Activated CD8-positive, alpha-beta memory T cell treated with anti-CD3 and anti-CD28 coated beads for 36 hours (primary cell): ENCODE data around the gene PLCXD1. TPM values are rescaled to one million over a fixed set of nuclear protein-coding genes. Genes with fewer than 3 reads are reported as not detected.
"Not testable (repeated sequence)": the region's sequence is repeated elsewhere in the genome, so short reads cannot be mapped to it uniquely, and the experiment has no call there.

Source experiments
- CTCF ChIA-PET: fragments of 350-600 bp; sonication (Branson Sonifier 250); formaldehyde crosslinking; loops from one replicate; lab custom pipeline; 2021; ENCODE audit warnings: antibody characterized with exemption; lab: Charles Lee
- POLR2A ChIA-PET: fragments of 350-600 bp; sonication (Branson Sonifier 250); formaldehyde crosslinking; loops from one replicate; lab custom pipeline; 2021; ENCODE audit warnings: antibody characterized with exemption; lab: Charles Lee
- total RNA-seq, 2 experiments: library from RNA; stranded (reverse); gene quantifications; one replicate each; pipeline ENCODE4 v1.2.3, GENCODE V29; 2021

PLCXD1 gene
- total RNA-seq, 2 experiments from 2014 or later = 31.2 to 36.4 TPM

DNA sequence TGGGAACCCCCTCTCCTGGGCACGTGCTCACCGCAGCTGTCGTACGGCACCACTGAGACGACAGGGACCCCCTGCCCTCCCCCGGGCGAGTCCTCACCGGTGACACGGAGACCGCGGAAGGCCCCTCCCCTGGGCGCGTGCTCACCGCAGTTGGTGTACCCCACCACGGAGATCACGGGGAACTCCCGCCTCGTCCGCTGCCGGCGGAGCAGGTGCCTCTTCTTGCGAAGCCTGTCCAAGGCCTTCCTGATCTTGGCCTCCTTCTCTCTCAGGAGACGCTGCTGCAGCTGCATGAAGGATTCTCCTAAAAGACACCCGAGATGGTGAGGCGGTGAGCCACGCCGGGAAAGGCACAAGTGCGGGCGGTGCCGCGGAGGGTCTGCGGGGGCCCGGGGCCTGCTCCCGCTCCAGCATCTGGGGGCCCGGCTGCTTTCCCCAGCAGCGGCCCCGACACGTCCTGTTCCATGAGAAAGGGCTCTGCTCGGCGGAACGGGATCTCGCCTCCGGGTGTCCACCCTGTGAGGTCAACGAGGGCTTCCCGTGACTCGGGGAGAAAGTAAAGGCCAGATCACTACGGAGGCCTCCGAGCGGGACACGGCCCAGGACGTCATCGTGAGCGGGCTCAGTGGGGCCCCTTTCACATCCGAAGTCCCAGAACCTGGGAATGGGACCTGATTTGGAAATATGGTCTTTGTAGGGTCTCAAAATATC lies 31.6 kb downstream of the PLCXD1 start:
- ChIA-PET POLR2A (no interaction called here), CTCF (no interaction called here)

DNA sequence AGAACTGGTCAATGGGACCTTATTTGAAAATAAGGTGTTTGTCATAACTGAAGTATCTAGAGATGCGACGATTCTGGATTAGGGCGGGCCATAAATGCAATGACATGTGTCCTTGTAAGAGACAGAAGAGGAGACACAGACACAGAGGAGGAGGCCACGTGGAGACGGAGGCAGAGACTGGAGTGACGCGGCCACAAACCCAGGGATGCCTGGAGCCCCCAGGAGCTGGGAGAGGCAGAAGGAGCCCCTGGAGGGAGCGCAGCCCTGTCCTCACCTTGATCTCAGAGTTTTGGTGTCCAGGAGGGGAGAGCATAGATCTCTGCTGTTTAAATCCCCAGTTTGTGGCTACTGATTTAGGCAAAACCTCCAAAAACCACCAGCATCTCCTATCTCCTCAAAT lies 32.4 kb downstream of the PLCXD1 start:
- ChIA-PET CTCF (no interaction called here), POLR2A (no interaction called here)

DNA sequence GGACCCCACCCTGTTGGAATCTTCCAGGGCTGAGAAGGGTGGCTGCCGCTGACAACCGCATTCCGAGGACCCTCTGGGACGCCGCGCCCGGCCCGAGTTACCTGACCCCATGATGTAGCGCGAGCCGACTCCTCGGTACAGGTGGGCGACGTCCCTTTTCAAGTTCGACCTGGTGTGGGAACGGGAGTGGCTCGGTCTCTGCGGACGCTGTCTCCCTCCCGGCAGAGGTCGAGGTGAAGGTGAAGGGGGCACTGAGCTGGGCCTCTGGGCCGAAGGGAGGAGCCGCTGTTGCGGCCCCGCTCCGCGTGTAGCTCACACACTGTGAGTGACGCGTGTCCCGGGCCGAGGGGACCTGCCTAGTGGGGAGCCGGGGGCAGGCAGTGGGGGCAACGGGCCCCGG lies 32.9 kb downstream of the PLCXD1 start:
- POLR2A ChIA-PET = no interaction called here

DNA sequence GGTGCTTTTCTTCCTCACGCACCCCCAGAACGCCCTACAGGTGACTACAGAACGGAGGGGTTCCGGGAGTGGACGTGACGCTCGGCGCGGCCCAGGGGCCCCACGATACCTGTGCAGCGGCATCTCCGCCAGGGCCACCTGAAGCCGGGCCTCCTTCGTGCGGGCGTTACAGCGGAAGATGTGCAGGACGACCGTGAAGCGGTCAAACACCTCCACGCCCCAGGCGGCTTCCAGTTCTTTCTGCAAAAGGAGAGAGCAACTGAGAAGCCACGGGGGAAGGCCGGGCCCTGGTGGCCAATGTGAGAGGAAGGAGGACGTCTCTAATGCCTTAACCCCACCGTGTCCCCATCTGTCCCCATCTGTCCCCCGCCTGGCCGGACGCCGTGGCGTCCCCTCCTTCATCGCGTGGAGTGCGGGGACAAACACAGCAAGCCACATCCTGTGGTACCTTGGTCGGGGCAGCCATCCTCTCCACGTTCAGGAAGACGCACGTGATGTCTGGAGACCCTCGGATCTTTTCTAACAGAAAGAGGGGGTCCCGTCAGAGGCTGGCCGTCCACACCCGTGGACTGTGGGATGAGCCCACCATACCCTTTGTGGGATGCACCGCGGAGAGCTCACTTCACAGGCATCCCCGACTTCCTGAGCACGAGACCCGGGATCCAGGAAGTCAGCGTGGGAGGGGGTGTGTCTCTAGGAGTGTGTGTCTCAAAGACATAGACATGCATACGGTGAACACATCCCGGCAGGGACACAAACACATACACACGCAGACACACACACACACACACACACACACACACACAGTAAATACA lies 33.8 kb downstream of the PLCXD1 start:
- POLR2A ChIA-PET = no interaction called here
- CTCF ChIA-PET = no interaction called here

More for the DNA sequence above, 32.9 kb downstream of the PLCXD1 start:
- CTCF ChIA-PET = no interaction called here

DNA sequence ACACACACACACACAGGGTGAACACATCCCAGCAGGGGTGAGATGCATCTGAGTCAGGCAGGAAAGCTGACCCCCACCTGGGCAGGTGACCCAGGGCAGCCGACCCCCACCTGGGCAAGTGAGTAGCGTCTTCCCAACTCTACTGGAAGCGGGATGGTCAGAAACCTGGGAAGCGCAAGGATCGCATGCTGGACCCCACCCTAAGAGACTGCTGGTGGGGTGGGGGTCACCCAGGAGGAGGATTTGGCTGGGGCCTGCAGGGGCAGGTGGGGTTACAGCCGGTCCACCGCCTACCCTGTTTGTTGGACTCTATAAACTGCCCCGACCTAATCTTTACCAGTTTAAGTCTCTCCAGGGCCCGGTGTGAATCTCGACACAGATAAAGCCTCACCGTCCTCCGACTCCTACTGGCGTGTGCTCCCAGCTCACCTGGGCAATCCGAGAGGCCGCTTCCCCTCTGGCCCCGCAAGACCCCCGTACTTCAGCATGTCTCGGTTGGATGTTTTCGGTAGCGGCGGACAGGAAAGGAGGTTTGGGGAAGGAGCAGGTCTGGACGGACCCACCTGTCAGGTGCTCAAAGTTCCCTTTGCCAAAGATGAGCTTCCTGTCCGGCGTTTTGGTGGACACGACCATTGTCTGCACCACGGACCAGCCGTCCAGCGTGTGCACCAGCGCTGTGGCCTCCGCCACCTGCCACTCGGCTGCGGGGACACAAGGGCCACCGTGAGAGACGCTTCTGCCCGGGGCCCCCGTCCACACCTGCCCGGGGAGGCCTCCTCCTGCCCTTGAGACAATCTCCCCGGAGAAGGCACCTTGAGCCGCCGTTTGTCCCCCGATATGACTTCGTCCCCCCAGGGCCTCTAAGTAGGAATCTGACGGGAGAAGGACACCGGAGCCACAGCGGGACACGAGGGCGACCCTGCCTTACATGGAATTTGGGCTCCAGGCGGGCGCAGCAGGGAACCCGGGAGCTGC lies 35.5 kb downstream of the PLCXD1 start:
- ChIA-PET POLR2A (no interaction called here), CTCF (no interaction called here)

DNA sequence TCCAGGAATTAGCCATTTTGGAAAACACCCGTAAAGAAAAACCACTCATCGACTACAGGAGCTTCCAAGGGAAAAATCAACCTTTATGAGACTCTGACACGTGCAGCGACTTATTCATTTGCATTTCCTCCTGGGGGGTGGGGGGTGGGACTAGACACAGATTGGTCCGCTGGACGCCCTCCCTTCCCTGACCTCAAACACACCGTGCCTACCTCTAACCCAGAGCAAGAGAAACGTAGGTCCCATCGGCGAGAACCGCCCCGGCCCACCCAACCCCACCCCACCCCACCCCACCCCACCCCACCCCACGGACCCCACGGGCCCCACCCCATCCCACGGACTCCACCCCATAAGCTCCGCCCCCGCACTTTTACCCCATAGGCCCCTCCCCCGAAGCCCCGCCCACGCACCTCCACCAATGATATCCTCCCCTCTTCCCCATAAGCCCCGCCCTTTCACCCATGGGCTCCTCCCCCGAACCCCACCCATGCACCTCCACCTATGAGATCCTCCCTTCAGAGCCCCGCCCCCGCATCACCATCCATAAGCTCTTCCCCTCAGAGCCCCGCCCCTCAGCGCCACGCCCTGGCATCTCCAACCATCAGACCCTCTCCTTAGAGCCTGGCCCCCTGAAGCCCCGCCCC lies 36.4 kb downstream of the PLCXD1 start:
- ChIA-PET POLR2A (no interaction called here), CTCF (no interaction called here)

DNA sequence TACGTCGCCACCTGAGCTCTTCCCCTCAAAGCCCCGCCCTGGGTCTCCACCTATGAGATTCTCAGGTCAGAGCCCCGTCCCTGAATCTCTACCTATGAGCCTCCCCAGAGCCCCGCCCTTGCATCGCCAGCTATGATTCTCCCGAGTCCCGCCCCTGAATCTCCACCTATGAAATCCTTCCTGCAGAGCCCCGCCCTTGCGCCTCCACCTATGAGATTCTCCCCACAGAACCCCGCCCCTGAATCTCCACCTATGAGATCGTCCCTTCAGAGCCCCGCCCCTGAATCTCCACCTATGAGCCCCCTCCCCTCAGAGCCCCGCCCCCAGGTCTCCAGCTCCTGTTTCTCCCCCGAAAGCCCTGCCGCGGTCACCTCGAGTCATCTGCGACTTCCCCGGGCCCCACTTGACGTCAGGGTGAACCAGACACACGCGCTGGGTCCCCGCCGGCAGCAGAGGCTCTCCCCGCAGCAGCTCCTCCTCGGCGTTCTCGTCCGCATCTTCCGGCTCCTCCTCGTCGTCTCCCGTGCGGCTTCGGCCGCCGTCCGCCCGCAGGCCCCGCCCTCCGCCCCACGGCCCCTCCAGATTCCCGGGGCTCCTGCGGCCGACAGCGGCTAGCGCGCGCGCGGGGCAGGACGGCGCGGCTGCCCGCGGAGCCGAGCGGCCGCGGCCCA lies 37.0 kb downstream of the PLCXD1 start:
- POLR2A ChIA-PET = no interaction called here
- CTCF ChIA-PET = no interaction called here

DNA sequence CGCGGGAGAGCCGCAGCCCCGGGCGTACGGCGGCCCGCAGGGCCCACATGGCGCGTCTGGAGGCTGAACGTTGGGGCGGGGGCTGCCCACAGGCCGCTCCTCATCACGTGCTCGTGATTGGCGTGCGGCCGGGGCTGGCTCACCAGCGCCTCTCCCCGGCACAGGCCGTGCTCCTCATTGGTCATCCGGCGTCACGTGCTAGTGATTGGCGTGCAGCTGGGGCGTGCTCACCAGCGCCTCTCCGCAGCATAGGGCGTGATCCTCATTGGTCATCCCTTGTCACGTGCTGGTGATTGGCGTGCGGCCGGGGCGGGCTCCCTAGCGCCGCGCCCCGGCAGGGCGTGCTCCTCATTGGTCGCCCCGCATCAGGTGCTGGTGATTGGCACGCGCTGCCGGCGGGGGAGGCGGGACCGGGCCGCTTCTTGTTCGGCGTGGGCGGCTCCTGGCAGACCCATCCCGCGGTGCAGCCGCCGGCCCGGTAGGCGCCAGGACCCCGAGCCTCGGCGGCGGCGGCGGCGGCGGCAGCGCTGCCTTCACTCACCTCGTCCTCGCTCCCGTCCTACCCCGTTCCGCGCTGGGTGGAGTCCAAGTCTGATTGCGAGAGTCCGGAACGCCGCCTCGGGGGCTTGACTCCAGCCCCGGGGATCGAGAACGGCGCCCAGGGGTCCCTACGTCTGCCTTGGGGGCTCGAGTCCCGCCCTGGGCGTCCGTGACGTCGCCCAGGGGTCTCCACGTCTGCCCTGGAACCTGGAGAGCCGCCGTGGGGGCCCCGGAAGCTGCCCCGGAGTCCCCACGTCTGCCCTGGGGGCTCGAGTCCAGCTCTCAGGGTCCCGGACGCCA lies 37.8 kb downstream of the PLCXD1 start, which contains the start of gene GTPBP6:
TSS of gene GTPBP6 (minus strand) at position 58 of the 840 bp plus-strand sequence. CDS start at position 49, 9 bp downstream.
- CTCF ChIA-PET = no interaction called here
- POLR2A ChIA-PET = no interaction called here

DNA sequence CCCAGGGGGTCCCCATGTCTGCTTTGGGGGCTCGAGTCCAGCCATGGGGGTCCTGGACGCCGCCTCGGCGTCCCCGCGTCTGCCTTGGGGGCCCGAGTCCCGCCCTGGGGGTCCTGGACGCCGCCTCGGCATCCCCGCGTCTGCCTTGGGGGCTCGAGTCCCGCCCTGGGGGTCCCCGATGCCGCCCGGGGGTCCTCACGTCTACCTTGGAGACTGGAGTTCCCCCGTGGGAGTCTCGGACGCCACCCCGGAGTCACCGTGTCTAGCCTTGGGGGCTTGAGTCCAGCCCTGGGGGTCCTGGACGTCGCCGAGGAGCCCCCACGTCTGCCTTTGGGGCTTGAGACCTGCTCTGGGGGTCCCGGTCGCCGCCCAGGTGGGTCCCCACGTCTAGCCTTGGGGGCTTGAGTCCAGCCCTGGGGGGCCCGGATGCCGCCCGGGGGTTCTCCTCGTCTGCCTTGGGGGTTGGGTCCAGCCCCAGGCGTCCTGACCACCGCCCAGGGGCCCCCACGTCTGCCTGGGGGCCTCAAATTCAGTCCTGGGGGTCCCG lies 38.5 kb downstream of the PLCXD1 start:
- ChIA-PET CTCF (no interaction called here), POLR2A (no interaction called here)

DNA sequence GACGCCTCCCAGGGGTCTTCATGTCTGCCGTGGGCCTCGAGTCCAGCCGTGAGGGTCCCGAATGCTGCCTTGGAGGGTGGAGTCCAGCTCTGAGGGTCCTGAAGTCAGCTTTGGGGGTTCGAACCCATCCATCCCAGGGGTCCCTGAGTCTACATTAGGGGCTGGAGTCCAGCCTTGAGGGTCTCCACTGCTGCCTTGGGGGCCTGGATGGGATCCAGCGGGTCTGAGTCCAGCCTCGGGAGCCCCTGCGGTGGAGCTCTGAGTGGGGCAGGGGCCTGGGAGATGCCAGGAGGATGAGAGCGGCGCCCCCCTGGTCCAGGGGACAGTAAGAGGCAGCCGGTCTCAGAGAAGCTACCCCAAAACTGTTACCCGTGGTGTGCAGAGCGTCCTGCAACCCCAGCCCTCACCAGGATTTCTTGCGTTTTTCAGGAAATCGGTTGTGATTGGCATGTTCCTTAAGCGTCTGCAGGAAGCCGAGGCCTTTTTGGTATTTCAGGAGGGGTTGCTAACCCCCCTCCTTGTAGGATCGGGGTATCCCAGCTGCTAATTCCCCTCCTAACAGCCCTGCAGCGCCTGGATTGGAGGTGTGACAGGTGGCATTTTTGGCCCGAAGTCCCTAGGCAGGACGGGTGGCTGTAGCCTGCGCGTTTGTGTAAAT lies 39.1 kb downstream of the PLCXD1 start:
- ChIA-PET CTCF (no interaction called here), POLR2A (no interaction called here)

DNA sequence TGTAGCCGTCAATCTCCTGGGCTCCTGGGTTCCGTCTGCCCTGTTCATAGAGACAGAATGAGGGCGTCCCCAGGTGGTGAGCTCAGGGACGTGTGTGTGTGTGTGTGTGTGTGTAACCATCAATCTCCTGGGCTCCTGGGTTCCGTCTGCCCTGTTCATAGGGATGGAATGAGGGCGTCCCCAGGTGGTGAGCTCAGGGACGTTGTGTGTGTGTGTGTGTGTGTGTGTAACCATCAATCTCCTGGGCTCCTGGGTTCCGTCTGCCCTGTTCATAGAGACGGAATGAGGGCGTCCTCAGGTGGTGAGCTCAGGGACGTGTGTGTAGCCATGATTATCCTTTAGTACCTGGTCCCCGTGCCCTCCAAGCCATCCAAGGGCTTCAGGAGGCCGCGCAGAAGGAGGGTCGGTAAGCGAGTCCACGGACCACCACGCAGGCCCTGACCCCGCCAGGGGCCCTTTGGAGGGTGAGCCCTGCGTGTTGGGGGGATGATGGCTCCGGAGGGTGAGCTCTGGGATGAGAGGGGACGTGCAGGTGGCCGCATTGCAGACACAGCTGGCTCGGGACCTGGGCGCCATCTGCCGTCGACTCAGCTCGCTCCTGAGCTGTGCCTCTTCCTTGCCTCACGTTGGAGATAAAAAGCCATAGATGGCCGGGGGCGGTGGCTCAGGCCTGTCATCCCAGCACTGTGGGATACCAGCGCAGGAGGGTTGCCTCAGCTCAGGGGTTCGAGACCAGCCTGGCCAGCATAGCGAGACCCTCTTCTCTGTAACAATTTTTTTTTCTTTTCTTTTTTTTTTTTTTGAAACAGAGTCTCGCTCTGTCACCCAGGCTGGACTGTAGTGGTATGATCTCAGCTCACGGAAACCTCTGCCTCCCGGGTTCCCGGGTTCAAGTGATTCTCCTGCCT lies 42.8 kb downstream of the PLCXD1 start:
- CTCF ChIA-PET = no interaction called here
- POLR2A ChIA-PET = no interaction called here

DNA sequence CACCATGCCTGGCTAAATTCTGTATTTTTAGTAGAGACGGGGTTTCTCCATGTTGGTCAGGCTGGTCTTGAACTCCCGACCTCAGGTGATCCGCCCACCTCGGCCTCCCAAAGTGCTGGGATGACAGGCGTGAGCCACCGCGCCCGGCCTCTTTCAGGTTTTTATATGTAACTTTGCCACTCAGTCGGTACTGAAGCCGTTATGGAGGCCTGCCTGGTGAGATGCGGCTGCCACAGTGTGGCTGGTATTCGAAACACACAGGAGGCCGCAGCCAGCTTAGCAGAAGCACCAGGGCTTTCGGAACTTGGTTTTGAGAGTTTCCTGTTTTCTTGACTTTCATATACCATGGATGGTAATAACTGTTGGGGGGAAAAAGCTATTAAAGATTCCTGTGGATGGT lies 43.5 kb downstream of the PLCXD1 start:
- CTCF ChIA-PET, POLR2A ChIA-PET: not testable (repeated sequence)

DNA sequence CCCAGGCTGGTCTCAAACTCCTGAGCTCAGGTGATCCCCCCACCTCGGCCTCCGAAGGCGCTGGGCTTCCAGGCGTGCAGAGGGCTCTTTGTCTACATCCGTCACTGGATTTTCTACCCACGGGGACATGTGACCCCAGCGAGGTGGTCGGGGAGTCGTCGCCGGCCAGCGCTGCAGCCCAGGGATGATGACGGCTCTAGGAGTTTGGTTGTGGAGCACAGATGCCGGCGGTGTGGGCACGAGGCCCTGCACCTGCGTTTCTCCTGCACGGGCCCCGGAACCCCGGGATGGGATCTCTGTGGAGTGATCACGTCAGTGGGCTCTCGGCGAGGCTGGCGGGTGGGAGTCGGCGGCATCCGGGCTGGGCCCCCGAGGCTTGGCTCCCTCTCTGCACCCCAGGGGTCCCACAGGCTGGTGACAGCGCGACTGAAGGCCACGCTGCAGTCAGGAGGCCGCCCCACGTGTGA lies 46.5 kb downstream of the PLCXD1 start:
- ChIA-PET POLR2A (no interaction called here), CTCF (no interaction called here)

DNA sequence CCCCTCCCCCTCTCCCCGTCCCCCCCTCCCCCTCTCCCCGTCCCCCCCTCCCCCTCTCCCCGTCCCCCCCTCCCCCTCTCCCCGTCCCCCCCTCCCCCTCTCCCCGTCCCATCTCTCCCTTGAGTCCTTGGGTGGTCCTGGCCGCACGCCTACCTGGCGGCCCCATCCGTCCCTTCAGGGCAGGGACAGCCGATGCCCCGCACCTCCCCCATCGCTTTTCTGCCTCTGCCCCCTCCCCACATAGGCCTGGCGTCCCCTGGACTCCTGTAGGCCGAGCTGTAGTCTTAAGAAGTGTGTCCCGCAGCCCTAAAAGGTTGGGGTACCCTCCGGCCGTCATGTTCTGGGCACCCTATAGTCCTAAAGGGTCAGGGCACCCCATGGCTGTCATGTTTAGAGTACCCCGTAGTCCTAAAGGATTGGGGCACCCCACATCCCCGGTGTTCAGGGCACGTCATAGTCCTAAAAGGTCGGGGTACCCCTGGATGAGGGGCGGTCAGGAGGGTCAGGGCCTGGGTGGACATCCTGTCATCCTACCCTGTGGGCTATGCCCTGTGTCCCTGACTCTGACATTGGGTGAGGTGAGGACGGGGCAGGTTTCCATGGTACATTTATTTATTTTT lies 48.2 kb downstream of the PLCXD1 start:
- CTCF ChIA-PET = no interaction called here
- POLR2A ChIA-PET = no interaction called here

DNA sequence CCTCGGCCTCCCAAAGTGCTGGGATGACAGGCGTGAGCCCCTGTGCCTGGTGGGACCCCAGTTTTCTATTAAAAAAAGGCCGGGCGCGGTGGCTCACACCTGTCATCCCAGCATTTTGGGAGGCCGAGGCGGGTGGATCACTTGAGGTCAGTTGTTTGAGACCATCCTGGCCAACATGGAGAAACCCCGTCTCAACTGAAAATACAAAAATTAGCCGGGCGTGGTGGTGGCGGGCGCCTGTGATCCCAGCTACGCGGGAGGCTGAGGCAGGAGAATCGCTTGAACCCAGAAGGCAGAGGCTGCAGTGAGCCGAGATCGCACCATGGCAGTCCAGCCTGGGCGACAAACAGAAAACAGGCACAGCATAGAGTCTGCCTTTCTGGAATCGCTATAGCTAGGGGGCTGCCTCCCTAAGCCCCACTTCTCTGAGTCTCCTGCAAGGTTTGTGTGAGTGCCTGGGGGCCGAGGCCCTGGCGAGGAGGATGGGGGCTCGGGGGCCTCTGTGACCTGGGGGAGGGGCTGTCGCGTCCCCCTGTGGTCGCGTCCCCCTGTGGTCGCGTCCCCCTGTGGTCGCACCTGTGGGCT lies 49.1 kb downstream of the PLCXD1 start:
- POLR2A ChIA-PET, CTCF ChIA-PET: not testable (repeated sequence)
